HG03045 (cell line): ENCODE results near the gene POU3F3.

Source experiments
- ATAC-seq: cut with Tn5 transposase; IDR thresholded peaks from one replicate; pipeline ENCODE4 v1.9.1; 2021; ENCODE audit warnings: mild to moderate bottlenecking, moderate library complexity; ENCODE audit not compliant: unreplicated experiment

Gene POU3F3

GRCh38 chr2:104872866-104873688 is 19.2 kb downstream of the POU3F3 start:
- peak; percentile 83 for ATAC-seq

- ATAC-seq = peak; percentile 6
Observed at GRCh38 chr2:104873689-104874054, 19.8 kb downstream of the POU3F3 start.

- no peak for ATAC-seq
Observed at GRCh38 chr2:104874230-104874629, 20.3 kb downstream of the POU3F3 start.

- no peak for ATAC-seq
Observed at GRCh38 chr2:104875262-104875661, 21.3 kb downstream of the POU3F3 start.

- ATAC-seq = no peak
Observed at GRCh38 chr2:104876606-104877570, 23.0 kb downstream of the POU3F3 start.

- ATAC-seq = no peak
Observed at GRCh38 chr2:104878863-104879512, 25.1 kb downstream of the POU3F3 start.

GRCh38 chr2:104880076-104880475 is 26.2 kb downstream of the POU3F3 start:
- no peak for ATAC-seq

- ATAC-seq = no peak
Observed at GRCh38 chr2:104883357-104883756, 29.4 kb downstream of the POU3F3 start.

- no peak for ATAC-seq
Observed at GRCh38 chr2:104885119-104885782, 31.3 kb downstream of the POU3F3 start.

GRCh38 chr2:104887676-104888075 is 33.8 kb downstream of the POU3F3 start:
- ATAC-seq = no peak

- ATAC-seq = no peak
Observed at GRCh38 chr2:104888489-104889258, 34.8 kb downstream of the POU3F3 start.

- ATAC-seq = no peak
Observed at GRCh38 chr2:104889291-104889959, 35.5 kb downstream of the POU3F3 start.

GRCh38 chr2:104889960-104890684 is 36.2 kb downstream of the POU3F3 start:
- no peak for ATAC-seq

GRCh38 chr2:104890685-104891069 is 36.8 kb downstream of the POU3F3 start:
- no peak for ATAC-seq

- ATAC-seq = no peak
Observed at GRCh38 chr2:104891145-104891544, 37.2 kb downstream of the POU3F3 start.

GRCh38 chr2:104896446-104896845 is 42.5 kb downstream of the POU3F3 start:
- no peak for ATAC-seq

- ATAC-seq = no peak
Observed at GRCh38 chr2:104897515-104898184, 43.7 kb downstream of the POU3F3 start.

GRCh38 chr2:104900608-104901007 is 46.7 kb downstream of the POU3F3 start:
- ATAC-seq = no peak
